Panc1 (cell line): ENCODE data around the gene PITX2. TPM values are rescaled to one million over a fixed set of nuclear protein-coding genes. Genes with fewer than 3 reads are reported as not detected.

Experiments used
- ATAC-seq: fragments of 200-7000 bp; cut with Tn5 transposase; 2 replicates; pipeline ENCODE4 v1.9.1; 2020; ENCODE audit warnings: mild to moderate bottlenecking, moderate library complexity
- BruUV-seq: library from RNA; stranded (reverse); fragments of 400-500 nt; replicated peaks from 2 replicates; lab custom pipeline; 2021; lab: Mats Ljungman, UMichigan
- CTCF ChIA-PET: fragments of 300-600 bp; sonication (Branson Sonifier 250); formaldehyde crosslinking; loops from one replicate; lab custom pipeline; 2022; ENCODE audit warnings: antibody characterized with exemption; lab: Charles Lee
- POLR2A ChIA-PET: fragments of 300-600 bp; sonication (Branson Sonifier 250); formaldehyde crosslinking; loops from one replicate; lab custom pipeline; 2022; ENCODE audit warnings: antibody characterized with exemption; lab: Charles Lee
- DNase-seq: peaks from one replicate; pipeline ENCODE4 v3.0.0-alpha.2; 2010; ENCODE audit warnings: low read depth, low spot score
- H3K27ac ChIP-seq: 2 replicates; pipeline ENCODE4 v1.5.1; 2011; ENCODE audit warnings: mild to moderate bottlenecking, low read length, inconsistent platforms
- H3K27me3 ChIP-seq: fragments of 200-500 bp; sonication (Bioruptor generic); 2 replicates; pipeline ENCODE4 v1.6.0; 2014; ENCODE audit warnings: low read length, inconsistent platforms; ENCODE audit not compliant: control insufficient read depth, insufficient read depth
- H3K36me3 ChIP-seq: fragments of 200-500 bp; sonication (Bioruptor generic); 2 replicates; pipeline ENCODE4 v1.5.1; 2014; ENCODE audit warnings: inconsistent platforms, mild to moderate bottlenecking, low read length, moderate library complexity; ENCODE audit not compliant: control insufficient read depth, insufficient read depth
- H3K4me1 ChIP-seq: 2 replicates; pipeline ENCODE4 v1.5.1; 2011; ENCODE audit warnings: inconsistent platforms, mild to moderate bottlenecking, low read length, moderate library complexity; ENCODE audit not compliant: control insufficient read depth, insufficient read depth
- H3K4me3 ChIP-seq, 2 experiments: 2 replicates each; pipeline ENCODE4 v1.5.1; 2011 to 2012; ENCODE audit warnings: low read depth in 2 of 2, low read length in 2 of 2, mild to moderate bottlenecking in 2 of 2, inconsistent platforms in 1 of 2, moderate library complexity in 1 of 2
- H3K9me3 ChIP-seq: fragments of 200-500 bp; sonication (Bioruptor generic); 2 replicates; pipeline ENCODE4 v1.5.1; 2014; ENCODE audit warnings: low read depth, mild to moderate bottlenecking, inconsistent platforms, low read length, moderate library complexity; ENCODE audit not compliant: control insufficient read depth, insufficient read depth
- CTCF ChIP-seq: fragments of 450-650 bp; IDR thresholded peaks from 2 replicates; pipeline ENCODE4 v1.5.1; 2017; ENCODE audit warnings: mild to moderate bottlenecking
- POLR2AphosphoS5 ChIP-seq: IDR thresholded peaks from 2 replicates; pipeline ENCODE4 v1.6.1; 2012; ENCODE audit warnings: mild to moderate bottlenecking, low read depth, low read length, moderate library complexity
- REST ChIP-seq, 2 experiments: IDR thresholded peaks; 2 replicates each; pipeline ENCODE4 v1.6.1; 2011 to 2012; ENCODE audit warnings: low read depth in 2 of 2, control low read depth in 1 of 2, low read length in 1 of 2, mild to moderate bottlenecking in 1 of 2, moderate library complexity in 1 of 2; ENCODE audit not compliant: insufficient read depth in 1 of 2
- SIN3A ChIP-seq: IDR thresholded peaks from 2 replicates; pipeline ENCODE4 v1.6.1; 2012; ENCODE audit warnings: low read depth, mild to moderate bottlenecking, low read length, moderate library complexity, borderline replicate concordance; ENCODE audit not compliant: insufficient read depth
- TCF7L2 ChIP-seq: IDR thresholded peaks from 2 replicates; pipeline ENCODE4 v1.6.1; 2011; ENCODE audit warnings: mild to moderate bottlenecking, low read depth, low read length, inconsistent platforms
- in situ Hi-C: cut with HindIII; loops from 2 replicates; pipeline ENCODE4 v1.10.0; 2016; ENCODE audit warnings: low sequenced_read_pairs, low pct_unique_long_range_greater_than_20kb
- intact Hi-C: fragments of 100-400 bp; cut with micrococcal nuclease; formaldehyde crosslinking; loops from one replicate; pipeline ENCODE4 v1.10.0; 2022; ENCODE audit not compliant: unreplicated experiment
- total RNA-seq: library from RNA; stranded (reverse); gene quantifications from one replicate; pipeline ENCODE4 v1.2.1, GENCODE V29; 2021; ENCODE audit not compliant: unreplicated experiment

PITX2 gene
- total RNA-seq, 1 experiment from 2014 or later = 0.44 TPM

DNA sequence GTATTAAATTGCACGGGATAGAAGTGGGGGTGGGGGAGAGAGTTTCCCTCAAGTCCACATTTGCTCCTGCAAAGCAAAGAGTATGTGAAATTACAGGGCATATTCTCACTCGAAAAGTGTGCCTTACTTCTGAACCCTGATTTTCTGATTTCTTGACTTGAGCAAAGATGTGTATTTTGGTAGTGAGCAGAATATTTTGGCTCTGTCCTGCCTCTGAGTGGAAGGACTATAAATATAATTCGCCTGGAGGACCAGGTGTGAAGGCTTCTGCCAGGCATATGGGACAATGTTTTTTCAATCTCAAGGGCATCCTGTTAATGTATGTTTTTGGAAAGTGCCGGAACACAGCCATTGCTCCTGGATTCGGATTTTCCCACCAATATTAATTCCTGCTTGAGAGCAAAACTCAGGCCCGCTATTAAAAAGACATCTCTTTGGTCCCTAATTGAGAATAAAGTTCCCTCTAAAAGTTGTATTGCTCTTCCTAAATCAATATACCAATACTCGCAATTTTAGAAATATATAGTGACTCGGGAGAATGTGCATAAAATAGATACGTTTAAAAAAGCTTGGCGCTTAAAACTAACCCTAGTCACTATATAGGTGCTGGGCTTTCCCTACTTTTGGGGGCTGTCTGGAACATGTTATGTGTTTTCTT is 15.3 kb upstream of the PITX2 start:
- Histone ChIP-seq H3K27me3 (no peaks in the 10 kb centered on the region), H3K4me3 (no peak overlapping the region), H3K9me3 (no peaks in the 10 kb centered on the region), H3K4me1 (no peaks in the 10 kb centered on the region), H3K27ac (no peak overlapping the region), H3K36me3 (no peaks in the 10 kb centered on the region)
- ChIA-PET CTCF (no interaction called here), POLR2A (no interaction called here)
- no TSS peak for BruUV-seq
- intact Hi-C loops (no loop called here), in situ Hi-C loops (no loop called here)
- ATAC-seq (no peak), DNase-seq (no peak)
- TF ChIP-seq REST (IDR thresholded peaks at IDR 0.05; ENCODE audit: insufficient read depth in 1 of 2, low read depth in 2 of 2, low read length in 1 of 2) (no peak), TCF7L2 (no peak), POLR2AphosphoS5 (no peak), SIN3A (no peak), CTCF (no peak)

- DNase-seq = no peak
- CTCF ChIA-PET = no interaction called here
- Histone ChIP-seq H3K36me3 (no peaks in the 10 kb centered on the region), H3K4me3 (no peak overlapping the region; a peak in 2 of 4 replicates), H3K9me3 (no peaks in the 10 kb centered on the region), H3K27ac (no peak overlapping the region), H3K27me3 (no peaks in the 10 kb centered on the region), H3K4me1 (no peaks in the 10 kb centered on the region)
- intact Hi-C loops = no loop called here
- ATAC-seq = no peak
- POLR2A ChIA-PET = no interaction called here
- in situ Hi-C loops = no loop called here
- TF ChIP-seq CTCF (no peak), REST (IDR thresholded peaks at IDR 0.05; ENCODE audit: insufficient read depth in 1 of 2, low read depth in 2 of 2, low read length in 1 of 2) (no peak), TCF7L2 (no peak), POLR2AphosphoS5 (no peak), SIN3A (no peak)
- no TSS peak for BruUV-seq
Measured at GRCh38 chr4:110637408-110638088, 14.7 kb upstream of the PITX2 start.
